GM23248 (cell line): ENCODE results near the gene ROBO2.

Source experiments
- EZH2 ChIP-seq: fragments of 200-600 bp; sonication (generic); IDR thresholded peaks from 2 replicates; pipeline ENCODE4 v1.6.1; 2018; ENCODE audit warnings: antibody characterized with exemption, mild to moderate bottlenecking; ENCODE audit not compliant: insufficient read depth, poor library complexity, severe bottlenecking
- EZH2phosphoT487 ChIP-seq: fragments of 200-600 bp; sonication (generic); IDR thresholded peaks from 2 replicates; pipeline ENCODE4 v1.6.1; 2018; ENCODE audit warnings: antibody characterized with exemption, moderate library complexity, mild to moderate bottlenecking, low read depth; ENCODE audit not compliant: insufficient read depth

GRCh38 chr3:77595371-77595870 lies 555.5 kb downstream of the ROBO2 start:
- no peak for TF ChIP-seq EZH2phosphoT487
- no peak for TF ChIP-seq EZH2
